ENCODE data around the gene MACROD2. TPM values are rescaled to one million over a fixed set of nuclear protein-coding genes. Genes with fewer than 3 reads are reported as not detected.

Gene MACROD2
- total RNA-seq, 1 experiment from 2014 or later: 3.7 TPM

- Histone ChIP-seq H3K4me3 (replicated peaks in 1 of 2; ENCODE audit: low read depth in 1 of 2, low read length in 2 of 2) (no peak overlapping the region), H2AFZ (ENCODE audit: low read depth, low read length, poor library complexity, severe bottlenecking) (no peak overlapping the region), H4K20me1 (ENCODE audit: insufficient read depth) (no peaks in the 10 kb centered on the region), H3K27me3 (ENCODE audit: insufficient read depth, low read length) (no peaks in the 10 kb centered on the region), H3K4me1 (ENCODE audit: control insufficient read depth in 1 of 2, insufficient read depth in 2 of 2, low read length in 2 of 2) (peaks cover 10 to 24% of the 10 kb centered on the region in 2 experiments; a peak in 3 of 4 replicates), H3K27ac (ENCODE audit: low read depth, low read length) (no peak overlapping the region), H3K36me3 (ENCODE audit: control insufficient read depth in 1 of 2, insufficient read depth in 2 of 2, low read length in 2 of 2) (no peaks in the 10 kb centered on the region), H3K79me2 (ENCODE audit: insufficient read depth, low read length) (no peaks in the 10 kb centered on the region), H3K9ac (ENCODE audit: low read length) (no peak overlapping the region), H3K9me2 (ENCODE audit: insufficient read depth) (no peaks in the 10 kb centered on the region), H3K4me2 (ENCODE audit: low read length) (no peak overlapping the region), H3K9me3 (ENCODE audit: control insufficient read depth in 1 of 2, insufficient read depth in 1 of 2, low read depth in 1 of 2, low read length in 2 of 2) (no peaks in the 10 kb centered on the region)
- intact Hi-C loops (cut with micrococcal nuclease): no loop called here
- ChIA-PET RAD21 (ENCODE audit: low non-redundant PET in 1 of 2, low total read pairs in 2 of 2, uncharacterized antibody in 2 of 2, unreplicated experiment in 2 of 2) (no interaction called here), POLR2A (no interaction called here), CTCF (no interaction called here)
- no TSS peak for BruUV-seq (replicated peaks)
- no peak for TF ChIP-seq EZH2phosphoT487 (IDR thresholded peaks at IDR 0.05; ENCODE audit: borderline replicate concordance)
- no peak for TF ChIP-seq POLR2AphosphoS5 (IDR thresholded peaks at IDR 0.05; ENCODE audit: low read depth, low read length)
- TF ChIP-seq TCF7L2 (IDR thresholded peaks at IDR 0.05; ENCODE audit: borderline replicate concordance, extremely low read depth, insufficient read depth, insufficient read length): no peak
- DNase-seq (ENCODE audit: low read depth, low spot score) (no peak), ATAC-seq (no peak)
Measured at GRCh38 chr20:14881518-14881917, 886.2 kb downstream of the MACROD2 start.

- no peak overlapping the region for H3K27ac ChIP-seq (ENCODE audit: low read depth, low read length)
- no peak for DNase-seq (ENCODE audit: low read depth, low spot score)
- H3K4me2 ChIP-seq (ENCODE audit: low read length): no peak overlapping the region
- no peak overlapping the region for H2AFZ ChIP-seq (ENCODE audit: low read depth, low read length, poor library complexity, severe bottlenecking)
- no peaks in the 10 kb centered on the region for H4K20me1 ChIP-seq (ENCODE audit: insufficient read depth)
- TF ChIP-seq POLR2A (IDR thresholded peaks at IDR 0.05; ENCODE audit: borderline replicate concordance, extremely low read depth, insufficient read depth, insufficient read length) (no peak), JUND (IDR thresholded peaks at IDR 0.05) (no peak), SP1 (IDR thresholded peaks at IDR 0.05; ENCODE audit: low read depth) (no peak), SRF (IDR thresholded peaks at IDR 0.05; ENCODE audit: low read depth) (no peak), ZBTB33 (IDR thresholded peaks at IDR 0.05; ENCODE audit: extremely low read depth, insufficient replicate concordance, low read length) (no peak), EZH2 (IDR thresholded peaks at IDR 0.05) (no peak), RAD21 (IDR thresholded peaks at IDR 0.05; ENCODE audit: low read depth) (no peak), TCF7L2 (IDR thresholded peaks at IDR 0.05; ENCODE audit: borderline replicate concordance, extremely low read depth, insufficient read depth, insufficient read length) (no peak)
- RAD21 ChIA-PET (ENCODE audit: low non-redundant PET in 1 of 2, low total read pairs in 2 of 2, uncharacterized antibody in 2 of 2, unreplicated experiment in 2 of 2): no interaction called here
- no peaks in the 10 kb centered on the region for H3K79me2 ChIP-seq (ENCODE audit: insufficient read depth, low read length)
- CTCF ChIA-PET: no interaction called here
- H3K4me3 ChIP-seq (replicated peaks in 1 of 2; ENCODE audit: low read depth in 1 of 2, low read length in 2 of 2): no peak overlapping the region
- H3K4me1 ChIP-seq (ENCODE audit: control insufficient read depth in 1 of 2, insufficient read depth in 2 of 2, low read length in 2 of 2): peaks cover 10 to 24% of the 10 kb centered on the region in 2 experiments; a peak in 3 of 4 replicates
- BruUV-seq (replicated peaks): no TSS peak
- no peaks in the 10 kb centered on the region for H3K9me2 ChIP-seq (ENCODE audit: insufficient read depth)
- intact Hi-C loops (cut with micrococcal nuclease): no loop called here
- POLR2A ChIA-PET: no interaction called here
- no peaks in the 10 kb centered on the region for H3K36me3 ChIP-seq (ENCODE audit: control insufficient read depth in 1 of 2, insufficient read depth in 2 of 2, low read length in 2 of 2)
- no peaks in the 10 kb centered on the region for H3K9me3 ChIP-seq (ENCODE audit: control insufficient read depth in 1 of 2, insufficient read depth in 1 of 2, low read depth in 1 of 2, low read length in 2 of 2)
- H3K9ac ChIP-seq (ENCODE audit: low read length): no peak overlapping the region
- H3K27me3 ChIP-seq (ENCODE audit: insufficient read depth, low read length): no peaks in the 10 kb centered on the region
- ATAC-seq: no peak
Measured at GRCh38 chr20:14882157-14882556, 886.8 kb downstream of the MACROD2 start.

All from HCT116 (cell line).